KG1 (cell line): Measurements from ENCODE around the gene PRSS23.
"Not testable (repeated sequence)": the region's sequence is repeated elsewhere in the genome, so short reads cannot be mapped to it uniquely, and the experiment has no call there.

Source experiments
- DNase-seq: peaks from one replicate; lab custom pipeline; 2025; lab: John Stamatoyannopoulos, UW

Gene PRSS23

GRCh38 chr11:86814775-86815174 is 14.4 kb downstream of the PRSS23 start:
- DNase-seq: no peak

DNA sequence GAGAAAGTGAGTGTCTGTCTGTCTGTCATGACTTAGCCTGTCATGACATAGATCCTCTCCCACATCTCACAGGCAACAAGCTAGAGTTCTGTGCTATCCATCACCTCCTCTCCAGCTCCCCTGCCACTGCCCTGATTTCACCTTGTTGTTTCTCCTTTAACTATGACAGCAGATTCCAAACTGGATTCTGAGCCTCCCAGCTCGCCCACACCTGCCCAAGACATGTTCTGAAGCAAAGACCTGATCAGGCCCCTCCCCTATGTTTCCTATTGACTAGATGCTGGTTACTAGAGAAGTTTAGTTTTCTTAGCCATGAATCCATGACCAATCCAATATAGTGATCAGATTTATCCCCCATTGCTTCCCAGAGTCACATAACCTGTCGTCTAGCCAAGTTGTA is 15.4 kb downstream of the PRSS23 start:
- no peak for DNase-seq

DNA sequence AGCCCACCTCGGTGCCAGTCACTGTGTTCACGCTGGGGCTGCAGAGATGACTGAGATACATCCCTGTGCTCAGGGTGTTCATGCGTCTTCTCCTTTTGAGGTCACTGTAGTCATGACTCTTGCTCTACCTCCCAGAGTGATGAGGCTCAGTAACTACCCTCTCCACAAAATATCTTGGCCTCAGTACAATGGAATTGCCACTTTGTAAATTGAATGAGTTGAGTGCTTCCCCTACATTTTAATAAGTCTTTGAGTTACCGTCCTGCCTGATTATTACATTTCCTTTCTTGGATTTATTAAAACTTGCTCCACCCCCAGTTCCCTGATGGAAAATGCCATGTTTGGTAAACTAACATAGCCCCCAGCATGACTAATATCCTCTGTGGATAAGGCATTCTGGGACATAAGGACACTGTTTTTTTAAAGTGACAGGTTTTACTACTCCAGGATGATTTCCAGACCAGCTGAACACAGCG is 15.9 kb downstream of the PRSS23 start:
- no peak for DNase-seq

DNA sequence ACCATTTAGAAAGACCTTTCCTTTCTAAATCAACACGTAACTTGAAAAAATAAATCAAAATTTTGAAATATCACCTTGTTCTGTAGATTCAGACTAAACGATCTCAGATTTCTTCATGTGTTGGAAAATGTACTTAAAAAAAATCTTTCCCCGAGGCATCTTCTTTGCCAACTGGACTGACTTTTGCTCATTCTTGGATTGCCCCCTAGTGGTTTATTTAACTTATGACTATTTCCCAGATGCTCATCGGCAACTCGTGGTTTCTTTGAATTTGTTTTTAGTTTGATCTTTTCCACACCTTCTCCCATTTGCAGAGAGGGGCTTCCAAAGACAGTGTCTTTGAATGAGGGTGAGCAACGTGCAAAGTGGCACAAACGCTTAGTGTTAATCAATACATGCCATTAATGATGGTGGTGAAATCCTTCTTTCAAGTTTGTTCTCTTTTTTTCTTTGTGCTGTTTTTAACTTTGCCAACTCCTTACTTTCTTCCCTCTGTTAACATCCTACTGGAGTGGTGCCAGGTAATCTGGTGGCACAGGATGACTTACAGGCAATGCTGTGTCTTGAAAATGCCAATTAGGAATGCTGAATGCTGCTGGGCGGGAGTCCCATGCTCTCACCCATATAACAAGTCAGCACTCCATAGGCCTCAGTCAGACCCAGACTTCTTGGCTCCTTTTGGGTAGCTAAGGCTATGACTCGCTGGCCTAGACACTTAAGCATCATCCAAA is 18.3 kb downstream of the PRSS23 start:
- DNase-seq: peak; percentile 45

DNA sequence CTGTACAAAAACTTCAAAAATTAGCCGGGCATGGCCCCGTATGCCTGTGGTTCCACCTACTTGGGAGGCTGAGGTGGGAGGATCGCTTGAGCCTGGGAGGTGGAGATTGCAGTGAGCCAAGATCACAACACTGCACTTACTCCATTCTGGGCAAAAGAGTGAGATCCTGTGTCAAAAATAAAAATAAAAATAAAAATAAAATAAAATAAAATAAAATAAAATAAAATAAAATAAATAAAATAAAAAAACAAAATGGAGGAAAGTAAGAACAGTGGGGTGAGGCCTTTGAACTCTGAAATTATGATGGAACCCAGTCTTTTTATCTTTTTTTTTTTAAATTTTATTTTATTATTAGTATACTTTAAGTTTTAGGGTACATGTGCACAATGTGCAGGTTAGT is 23.8 kb downstream of the PRSS23 start:
- not testable (repeated sequence) for DNase-seq

DNA sequence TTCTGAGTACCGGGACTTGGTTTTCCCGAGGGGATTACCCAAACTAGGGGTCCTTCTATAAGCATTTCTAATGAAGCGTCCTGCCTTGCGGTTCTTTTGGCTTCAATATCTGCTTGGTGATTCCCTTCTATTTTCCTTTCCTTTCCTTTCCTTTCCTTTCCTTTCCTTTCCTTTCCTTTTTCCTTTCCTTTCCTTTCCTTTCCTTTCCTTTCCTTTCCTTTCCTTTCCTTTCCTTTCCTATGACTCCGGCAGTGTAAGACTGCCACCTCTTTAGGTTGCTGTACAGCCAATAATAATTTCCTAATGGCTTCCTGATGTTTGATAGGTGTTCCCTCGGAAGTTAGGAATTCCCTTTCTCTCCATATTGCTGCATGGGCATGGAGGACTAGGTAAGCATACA is 34.0 kb downstream of the PRSS23 start:
- DNase-seq: not testable (repeated sequence)

DNA sequence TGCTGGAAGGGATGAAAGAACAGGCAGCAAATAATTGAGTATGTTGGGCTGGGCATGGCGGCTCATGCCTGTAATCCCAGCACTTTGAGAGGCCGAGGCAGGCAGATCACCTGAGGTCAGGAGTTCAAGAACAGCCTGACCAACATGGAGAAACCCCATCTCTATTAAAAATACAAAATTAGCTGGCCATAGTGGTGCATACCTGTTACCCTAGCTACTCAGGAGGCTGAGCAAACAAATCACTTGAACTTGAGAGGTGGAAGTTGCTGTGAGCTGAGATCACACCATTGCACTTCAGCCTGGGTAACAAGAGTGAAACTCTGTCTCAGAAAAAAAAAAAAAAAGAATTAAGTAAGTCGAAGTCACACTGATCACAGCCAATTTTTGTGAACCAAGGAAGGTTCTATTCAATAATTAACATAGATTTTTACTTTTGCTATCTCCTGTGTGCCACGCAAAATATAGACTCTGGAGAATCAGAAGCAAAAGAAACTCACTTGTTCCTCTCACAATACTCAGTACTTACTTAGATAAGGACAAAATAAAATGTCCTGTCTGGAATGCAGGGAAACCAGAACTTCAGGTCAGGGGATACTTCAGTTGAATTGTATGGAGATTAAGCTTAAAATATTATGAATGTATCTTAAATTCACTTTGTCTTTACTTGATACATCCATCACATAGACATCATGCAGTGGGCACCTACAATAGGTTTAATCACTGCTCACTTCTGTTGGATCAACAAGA is 44.6 kb downstream of the PRSS23 start:
- DNase-seq: not testable (repeated sequence)

DNA sequence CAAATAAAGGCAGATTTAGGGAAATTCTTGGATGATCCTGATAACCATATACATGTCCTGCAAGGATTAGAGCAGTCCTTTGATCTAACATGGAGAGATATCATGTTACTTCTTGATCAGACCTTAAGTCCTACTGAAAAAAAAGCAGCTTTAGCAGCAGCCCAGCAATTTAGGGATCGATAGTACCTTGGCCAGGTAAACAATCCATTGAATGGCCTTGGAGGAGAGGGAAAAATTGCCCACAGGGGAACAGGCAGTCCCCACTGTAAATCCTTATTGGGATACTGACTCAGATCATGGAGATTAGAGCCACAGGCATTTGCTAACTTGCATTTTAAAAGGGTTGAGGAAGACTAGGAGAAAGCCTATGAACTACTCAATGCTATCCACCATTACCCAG is 47.8 kb downstream of the PRSS23 start:
- no peak for DNase-seq

GRCh38 chr11:86849679-86850078 is 49.3 kb downstream of the PRSS23 start:
- no peak for DNase-seq
